ENCODE measurements around the gene VDR.

The VDR gene

GRCh38 chr12:47885012-47885501, 19.7 kb downstream of the VDR start:
- TF ChIP-seq, protein P1, sequence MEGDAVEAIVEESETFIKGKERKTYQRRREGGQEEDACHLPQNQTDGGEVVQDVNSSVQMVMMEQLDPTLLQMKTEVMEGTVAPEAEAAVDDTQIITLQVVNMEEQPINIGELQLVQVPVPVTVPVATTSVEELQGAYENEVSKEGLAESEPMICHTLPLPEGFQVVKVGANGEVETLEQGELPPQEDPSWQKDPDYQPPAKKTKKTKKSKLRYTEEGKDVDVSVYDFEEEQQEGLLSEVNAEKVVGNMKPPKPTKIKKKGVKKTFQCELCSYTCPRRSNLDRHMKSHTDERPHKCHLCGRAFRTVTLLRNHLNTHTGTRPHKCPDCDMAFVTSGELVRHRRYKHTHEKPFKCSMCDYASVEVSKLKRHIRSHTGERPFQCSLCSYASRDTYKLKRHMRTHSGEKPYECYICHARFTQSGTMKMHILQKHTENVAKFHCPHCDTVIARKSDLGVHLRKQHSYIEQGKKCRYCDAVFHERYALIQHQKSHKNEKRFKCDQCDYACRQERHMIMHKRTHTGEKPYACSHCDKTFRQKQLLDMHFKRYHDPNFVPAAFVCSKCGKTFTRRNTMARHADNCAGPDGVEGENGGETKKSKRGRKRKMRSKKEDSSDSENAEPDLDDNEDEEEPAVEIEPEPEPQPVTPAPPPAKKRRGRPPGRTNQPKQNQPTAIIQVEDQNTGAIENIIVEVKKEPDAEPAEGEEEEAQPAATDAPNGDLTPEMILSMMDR (IDR thresholded peaks at IDR 0.05; ENCODE audit: extremely low read depth, missing control alignments), result no peak
- DNase-seq (ENCODE audit: low spot score), result peak; percentile 58

DNA sequence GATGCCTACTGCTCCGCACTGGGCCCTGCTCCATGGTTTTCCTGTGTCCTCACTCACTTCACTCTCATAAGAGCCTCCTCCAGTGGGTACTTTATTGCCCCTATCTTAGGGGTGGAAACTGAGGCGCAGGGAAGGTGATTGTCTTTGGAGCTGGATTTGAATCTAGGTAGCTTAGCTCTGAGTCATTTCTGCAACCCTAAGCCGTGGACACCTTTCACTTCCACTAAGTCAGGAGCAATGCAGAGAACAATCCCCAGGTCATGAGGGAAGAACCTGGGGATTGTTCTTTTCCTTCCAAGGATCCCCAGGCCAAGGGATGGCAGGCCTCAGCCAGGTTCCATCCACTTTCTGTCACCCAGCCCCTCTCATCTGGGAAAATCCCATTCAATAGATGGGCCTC, 20.3 kb downstream of the VDR start:
- no peak for DNase-seq (ENCODE audit: low spot score)
- TF ChIP-seq, protein P1 (IDR thresholded peaks at IDR 0.05; ENCODE audit: extremely low read depth, missing control alignments), result no peak

- TF ChIP-seq, protein P1 (IDR thresholded peaks at IDR 0.05; ENCODE audit: extremely low read depth, missing control alignments), result no peak
- no peak for DNase-seq (ENCODE audit: low spot score)
Observed at GRCh38 chr12:47883663-47884195, 21.1 kb downstream of the VDR start.

- DNase-seq (ENCODE audit: low spot score), result peak; percentile 58
- TF ChIP-seq, protein P1 (IDR thresholded peaks at IDR 0.05; ENCODE audit: extremely low read depth, missing control alignments), result no peak
Observed at GRCh38 chr12:47882781-47883546, 21.8 kb downstream of the VDR start.

DNA sequence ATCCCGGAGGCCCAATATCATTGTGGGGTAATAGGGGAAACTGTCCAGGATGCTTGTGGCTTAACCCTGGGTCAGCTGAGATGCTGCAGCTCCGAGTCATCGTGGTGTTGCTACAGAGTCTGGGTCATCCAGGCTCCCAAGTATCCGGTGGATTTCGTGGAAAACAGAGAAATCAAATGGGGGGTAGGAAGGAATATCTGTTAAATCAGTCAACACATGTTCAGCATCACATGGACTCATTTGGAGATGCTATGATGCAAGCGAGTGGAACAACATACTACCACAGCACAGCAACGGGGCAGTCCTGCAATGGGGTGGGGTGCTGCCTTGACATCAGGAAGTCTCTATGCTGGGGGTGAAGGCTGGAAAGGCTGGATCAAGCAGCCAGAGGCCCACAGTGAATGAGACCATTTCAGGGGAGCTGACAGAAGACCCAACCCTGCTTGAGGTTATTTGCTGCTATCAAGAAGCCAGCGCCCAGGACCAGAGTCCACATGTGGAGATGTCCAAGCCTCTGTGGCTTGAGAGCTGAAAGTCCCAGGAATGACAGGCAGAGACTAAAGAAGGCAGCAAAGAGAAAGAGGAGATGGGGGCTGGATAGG, 22.9 kb downstream of the VDR start:
- TF ChIP-seq, protein P1 (IDR thresholded peaks at IDR 0.05; ENCODE audit: extremely low read depth, missing control alignments), result no peak
- DNase-seq (ENCODE audit: low spot score), result no peak

- no peak for DNase-seq (ENCODE audit: low spot score)
- TF ChIP-seq, protein P1 (IDR thresholded peaks at IDR 0.05; ENCODE audit: extremely low read depth, missing control alignments), result no peak
Observed at GRCh38 chr12:47881051-47881450, 23.7 kb downstream of the VDR start.

DNA sequence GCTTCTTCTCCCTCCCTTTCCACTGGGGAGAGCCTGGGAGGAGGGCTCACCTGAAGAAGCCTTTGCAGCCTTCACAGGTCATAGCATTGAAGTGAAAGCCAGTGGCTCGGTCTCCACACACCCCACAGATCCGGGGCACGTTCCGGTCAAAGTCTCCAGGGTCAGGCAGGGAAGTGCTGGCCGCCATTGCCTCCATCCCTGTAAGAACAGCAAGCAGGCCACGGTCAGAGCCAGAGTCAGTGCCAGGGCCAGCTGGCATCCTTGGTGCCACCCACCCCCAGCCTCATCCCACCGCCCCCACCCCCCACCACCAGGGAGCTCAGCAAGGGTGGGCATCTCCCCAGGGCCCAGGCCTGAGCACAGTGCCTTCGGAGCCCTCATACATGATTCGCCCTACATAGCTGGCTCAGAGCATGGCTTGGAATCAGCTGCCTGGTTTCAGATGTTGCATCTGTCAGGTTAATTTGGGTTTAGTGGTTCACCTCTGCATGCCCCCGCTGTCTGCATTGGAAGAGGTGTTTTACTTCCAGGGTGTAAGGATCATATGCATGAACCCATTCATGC, 25.8 kb downstream of the VDR start:
- TF ChIP-seq, protein P1 (IDR thresholded peaks at IDR 0.05; ENCODE audit: extremely low read depth, missing control alignments), result no peak
- DNase-seq (ENCODE audit: low spot score), result no peak
